ENCODE data around the gene ADGRF5.

DNA sequence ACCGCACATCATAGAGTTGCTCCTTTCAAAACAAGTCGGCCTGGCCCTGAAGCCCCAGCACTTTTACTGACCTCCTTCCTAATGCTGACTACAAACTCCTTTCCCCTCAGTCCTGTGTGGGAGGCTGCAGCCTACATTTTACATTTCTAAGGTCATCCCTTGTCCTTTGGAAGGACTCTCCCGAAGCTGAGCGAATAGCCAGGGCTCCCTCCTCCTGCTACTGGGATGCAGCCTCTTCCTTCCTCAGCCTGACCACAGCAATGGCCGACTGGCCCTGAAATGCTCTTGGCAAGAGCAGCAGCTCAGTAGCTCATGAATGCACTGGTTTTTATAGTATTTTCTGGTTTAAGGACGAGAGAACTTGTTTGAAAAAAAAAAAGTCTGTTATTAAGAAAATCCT is 679 bp downstream of the ADGRF5 start:
- TF ChIP-seq POLR2A (IDR thresholded peaks at IDR 0.05; ENCODE audit: extremely low read depth, insufficient read length) (no peak), MYC (IDR thresholded peaks at IDR 0.05; ENCODE audit: low read depth, low read length) (no peak)
- TF ChIP-seq, protein P1, sequence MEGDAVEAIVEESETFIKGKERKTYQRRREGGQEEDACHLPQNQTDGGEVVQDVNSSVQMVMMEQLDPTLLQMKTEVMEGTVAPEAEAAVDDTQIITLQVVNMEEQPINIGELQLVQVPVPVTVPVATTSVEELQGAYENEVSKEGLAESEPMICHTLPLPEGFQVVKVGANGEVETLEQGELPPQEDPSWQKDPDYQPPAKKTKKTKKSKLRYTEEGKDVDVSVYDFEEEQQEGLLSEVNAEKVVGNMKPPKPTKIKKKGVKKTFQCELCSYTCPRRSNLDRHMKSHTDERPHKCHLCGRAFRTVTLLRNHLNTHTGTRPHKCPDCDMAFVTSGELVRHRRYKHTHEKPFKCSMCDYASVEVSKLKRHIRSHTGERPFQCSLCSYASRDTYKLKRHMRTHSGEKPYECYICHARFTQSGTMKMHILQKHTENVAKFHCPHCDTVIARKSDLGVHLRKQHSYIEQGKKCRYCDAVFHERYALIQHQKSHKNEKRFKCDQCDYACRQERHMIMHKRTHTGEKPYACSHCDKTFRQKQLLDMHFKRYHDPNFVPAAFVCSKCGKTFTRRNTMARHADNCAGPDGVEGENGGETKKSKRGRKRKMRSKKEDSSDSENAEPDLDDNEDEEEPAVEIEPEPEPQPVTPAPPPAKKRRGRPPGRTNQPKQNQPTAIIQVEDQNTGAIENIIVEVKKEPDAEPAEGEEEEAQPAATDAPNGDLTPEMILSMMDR (IDR thresholded peaks at IDR 0.05; ENCODE audit: low read depth, low read length) = no peak
